ENCODE data around the gene EGFR.

EGFR gene

GRCh38 chr7:55177589-55178261 is 158.9 kb downstream of the EGFR start:
- DNase-seq, result no peak

GRCh38 chr7:55178292-55178862 is 159.6 kb downstream of the EGFR start:
- DNase-seq, result no peak

- DNase-seq, result no peak
Observed at GRCh38 chr7:55178863-55179773, 160.3 kb downstream of the EGFR start.

DNA sequence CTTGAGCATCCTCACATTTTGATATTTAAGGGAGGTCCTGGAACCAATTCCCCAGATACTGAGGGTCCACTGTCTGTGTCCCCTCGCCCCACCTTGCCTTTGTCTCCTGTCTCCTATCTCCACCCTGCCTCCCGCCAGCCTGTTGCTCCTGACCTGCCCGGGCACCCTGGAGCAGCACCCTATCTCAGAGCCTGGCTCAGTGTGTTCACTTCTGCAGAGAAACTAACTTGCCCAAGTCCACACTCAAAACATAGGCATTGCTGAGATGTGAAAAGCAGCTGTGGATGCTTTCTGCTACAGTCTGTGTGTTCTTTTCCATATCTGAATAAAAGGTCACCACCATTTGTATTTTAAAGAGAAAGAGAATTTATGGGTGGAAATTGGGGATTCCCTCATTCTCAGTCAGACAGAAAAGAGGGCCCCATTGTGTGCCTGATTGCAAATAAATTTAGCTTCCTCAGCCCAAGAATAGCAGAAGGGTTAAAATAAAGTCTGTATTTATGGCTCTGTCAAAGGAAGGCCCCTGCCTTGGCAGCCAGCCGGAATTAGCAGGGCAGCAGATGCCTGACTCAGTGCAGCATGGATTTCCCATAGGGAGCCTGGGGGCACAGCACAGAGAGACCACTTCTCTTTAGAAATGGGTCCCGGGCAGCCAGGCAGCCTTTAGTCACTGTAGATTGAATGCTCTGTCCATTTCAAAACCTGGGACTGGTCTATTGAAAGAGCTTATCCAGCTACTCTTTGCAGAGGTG is 161.3 kb downstream of the EGFR start:
- no peak for DNase-seq

DNA sequence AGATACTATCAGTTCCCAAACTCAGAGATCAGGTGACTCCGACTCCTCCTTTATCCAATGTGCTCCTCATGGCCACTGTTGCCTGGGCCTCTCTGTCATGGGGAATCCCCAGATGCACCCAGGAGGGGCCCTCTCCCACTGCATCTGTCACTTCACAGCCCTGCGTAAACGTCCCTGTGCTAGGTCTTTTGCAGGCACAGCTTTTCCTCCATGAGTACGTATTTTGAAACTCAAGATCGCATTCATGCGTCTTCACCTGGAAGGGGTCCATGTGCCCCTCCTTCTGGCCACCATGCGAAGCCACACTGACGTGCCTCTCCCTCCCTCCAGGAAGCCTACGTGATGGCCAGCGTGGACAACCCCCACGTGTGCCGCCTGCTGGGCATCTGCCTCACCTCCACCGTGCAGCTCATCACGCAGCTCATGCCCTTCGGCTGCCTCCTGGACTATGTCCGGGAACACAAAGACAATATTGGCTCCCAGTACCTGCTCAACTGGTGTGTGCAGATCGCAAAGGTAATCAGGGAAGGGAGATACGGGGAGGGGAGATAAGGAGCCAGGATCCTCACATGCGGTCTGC is 162.2 kb downstream of the EGFR start:
- DNase-seq, result no peak

- no peak for DNase-seq
Observed at GRCh38 chr7:55181762-55182161, 162.9 kb downstream of the EGFR start.

- no peak for DNase-seq
Observed at GRCh38 chr7:55183897-55184296, 165.1 kb downstream of the EGFR start.

- no peak for DNase-seq
Observed at GRCh38 chr7:55185321-55185802, 166.5 kb downstream of the EGFR start.

- DNase-seq, result no peak
Observed at GRCh38 chr7:55185941-55186609, 167.3 kb downstream of the EGFR start.

DNA sequence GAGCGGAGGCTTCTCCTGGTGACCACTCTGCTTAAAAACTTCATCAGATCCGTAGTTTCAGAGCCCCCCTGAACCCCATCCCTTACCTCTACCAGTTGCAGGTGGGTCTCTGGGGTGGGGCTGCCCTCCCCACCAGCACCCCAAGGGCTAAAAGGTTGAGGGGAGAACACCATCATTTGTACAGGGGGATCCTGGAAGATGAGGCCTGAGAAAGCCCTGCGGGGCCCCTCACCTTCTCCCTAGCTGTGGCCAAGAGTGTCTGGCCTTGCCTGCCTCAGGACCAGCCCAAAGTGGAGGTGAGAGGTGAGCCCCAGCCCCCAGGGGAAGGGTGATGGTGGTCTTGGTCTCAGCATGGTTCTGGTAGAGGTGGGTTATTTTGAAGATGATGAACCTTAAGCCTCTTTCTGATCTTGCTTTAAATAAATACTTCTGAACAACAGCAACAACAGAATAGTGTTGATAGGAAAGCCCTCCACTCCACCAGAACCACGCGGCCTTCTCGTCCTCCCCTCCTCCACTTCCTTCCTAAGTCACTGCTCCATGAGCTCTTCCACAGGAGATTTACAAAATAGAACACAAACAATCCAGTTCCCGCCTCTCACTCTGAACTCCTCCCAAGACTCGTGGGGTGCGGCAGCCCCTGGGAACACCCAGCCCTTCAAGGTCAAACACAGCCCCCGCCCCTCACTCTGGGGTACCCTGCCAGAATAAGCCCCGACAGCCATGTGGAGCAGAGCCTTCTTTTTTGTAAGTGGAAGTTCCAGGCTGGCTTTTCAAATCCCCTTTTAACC is 169.1 kb downstream of the EGFR start:
- DNase-seq, result no peak

DNA sequence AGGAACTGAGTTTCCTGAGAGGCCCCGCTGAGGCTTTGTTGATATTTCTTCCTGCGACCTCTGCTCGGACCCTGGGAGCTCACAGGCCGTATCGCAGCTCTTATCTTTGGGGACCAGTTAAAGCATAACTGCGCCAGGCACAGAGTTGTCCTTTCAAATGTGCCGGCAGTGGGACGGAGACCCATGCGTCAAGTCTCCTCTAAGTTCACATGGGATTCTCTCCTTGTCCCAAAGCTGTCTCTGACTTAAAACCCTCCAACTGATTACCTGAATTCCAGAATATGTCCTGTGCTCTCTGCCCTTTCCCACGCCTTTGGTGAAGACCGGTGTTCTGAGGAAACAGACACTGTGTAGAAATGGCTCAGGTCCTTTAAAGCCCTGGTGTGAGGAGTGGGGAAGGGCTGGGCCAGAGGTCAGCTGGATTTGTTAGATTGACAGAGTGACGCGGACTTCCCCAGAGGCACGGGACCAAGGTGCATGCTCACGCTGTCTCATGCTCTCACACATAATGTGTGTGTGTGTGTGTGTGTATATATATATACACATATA is 169.8 kb downstream of the EGFR start:
- DNase-seq, result no peak

- DNase-seq, result no peak
Observed at GRCh38 chr7:55189146-55189766, 170.4 kb downstream of the EGFR start.

DNA sequence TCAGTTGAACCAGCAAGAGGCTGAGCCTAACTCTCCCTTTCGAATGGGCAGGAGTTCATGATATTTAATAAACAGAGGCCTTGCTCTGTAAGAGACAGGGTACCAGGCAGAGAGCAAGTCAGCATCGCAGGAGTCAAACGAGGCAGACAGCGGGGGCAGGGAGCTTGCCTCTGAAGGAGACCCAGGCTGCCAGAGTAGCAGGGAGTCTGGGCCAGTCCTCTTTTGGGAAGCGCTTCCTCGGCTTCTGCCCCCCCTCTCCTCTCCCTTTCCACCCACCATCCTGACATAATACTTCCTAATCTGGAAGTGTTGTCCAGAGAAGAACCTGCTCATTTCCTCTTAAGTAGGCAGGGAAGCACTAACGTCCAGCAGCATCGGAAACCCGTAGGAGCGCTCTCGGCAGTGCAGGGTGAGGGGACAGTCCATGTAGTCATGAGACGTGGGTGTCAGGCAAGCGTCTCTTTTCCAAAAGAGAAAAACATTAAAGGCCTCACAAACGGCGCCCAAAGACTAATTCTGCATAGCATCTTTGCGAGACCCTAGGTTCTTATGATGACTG is 171.1 kb downstream of the EGFR start:
- DNase-seq, result no peak

GRCh38 chr7:55190511-55191160 is 171.8 kb downstream of the EGFR start:
- DNase-seq, result no peak

- DNase-seq, result no peak
Observed at GRCh38 chr7:55191161-55191925, 172.5 kb downstream of the EGFR start.

- DNase-seq, result no peak
Observed at GRCh38 chr7:55191926-55192692, 173.3 kb downstream of the EGFR start.

- no peak for DNase-seq
Observed at GRCh38 chr7:55192723-55193122, 173.9 kb downstream of the EGFR start.

GRCh38 chr7:55193245-55193644 is 174.4 kb downstream of the EGFR start:
- no peak for DNase-seq
